ENCODE results near the gene PI4KA. TPM values are rescaled to one million over a fixed set of nuclear protein-coding genes. Genes with fewer than 3 reads are reported as not detected.

The PI4KA gene
- total and polyA plus RNA-seq, 8 donors: 22.7 to 174 (median 55.4) TPM

GRCh38 chr22:20764729-20765128, 93.9 kb downstream of the PI4KA start:
- TF ChIP-seq CTCF (IDR thresholded peaks at IDR 0.05) (no peak), EP300 (IDR thresholded peaks at IDR 0.05) (no peak), POLR2AphosphoS5 (IDR thresholded peaks at IDR 0.05) (no peak), POLR2A (IDR thresholded peaks at IDR 0.05) (no peak)
- WGBS, 5 donors: 93 to 96% (median 95%) methylated on average over 10 of the region's 10 CpGs
- intact Hi-C loops (cut with DNase I; ENCODE audit: low total_unique reads): no loop called here
- Histone ChIP-seq H3K27me3 (no peaks in the 10 kb centered on the region), H3K27ac (no peak overlapping the region), H3K36me3 (peaks cover 29 to 81% (median 76%) of the 10 kb centered on the region in 4 donors), H3K4me1 (no peaks in the 10 kb centered on the region), H3K9me3 (no peaks in the 10 kb centered on the region), H3K4me3 (no peak overlapping the region)
- no peak for DNase-seq

GRCh38 chr22:20764471-20764720, 94.2 kb downstream of the PI4KA start:
- H3K9me3 ChIP-seq: no peaks in the 10 kb centered on the region
- no peak for TF ChIP-seq POLR2AphosphoS5 (IDR thresholded peaks at IDR 0.05)
- TF ChIP-seq CTCF (IDR thresholded peaks at IDR 0.05): no peak
- TF ChIP-seq POLR2A (IDR thresholded peaks at IDR 0.05): no peak
- peaks cover 29 to 84% (median 78%) of the 10 kb centered on the region in 4 donors for H3K36me3 ChIP-seq
- no peak overlapping the region for H3K27ac ChIP-seq
- H3K4me1 ChIP-seq: no peaks in the 10 kb centered on the region
- no peak for DNase-seq
- WGBS, 5 donors: 84 to 99% (median 88%) methylated on average over 7 of the region's 7 CpGs
- no peak overlapping the region for H3K4me3 ChIP-seq
- no peaks in the 10 kb centered on the region for H3K27me3 ChIP-seq
- intact Hi-C loops (cut with DNase I; ENCODE audit: low total_unique reads): no loop called here

GRCh38 chr22:20763630-20764470, 94.8 kb downstream of the PI4KA start:
- no peaks in the 10 kb centered on the region for H3K27me3 ChIP-seq
- H3K4me1 ChIP-seq: no peaks in the 10 kb centered on the region
- no peak overlapping the region for H3K27ac ChIP-seq
- no peaks in the 10 kb centered on the region for H3K9me3 ChIP-seq
- H3K4me3 ChIP-seq: no peak overlapping the region
- 76 to 95% (median 83%) methylated on average over 11 to 13 of the region's 13 CpGs for WGBS, 5 donors
- intact Hi-C loops (cut with DNase I; ENCODE audit: low total_unique reads): no loop called here
- no peak for TF ChIP-seq POLR2AphosphoS5 (IDR thresholded peaks at IDR 0.05)
- no peak for TF ChIP-seq POLR2A (IDR thresholded peaks at IDR 0.05)
- TF ChIP-seq CTCF (IDR thresholded peaks at IDR 0.05): no peak
- no peak for TF ChIP-seq EP300 (IDR thresholded peaks at IDR 0.05)
- DNase-seq: no peak
- H3K36me3 ChIP-seq: peaks cover 30 to 83% (median 82%) of the 10 kb centered on the region in 4 donors

GRCh38 chr22:20762233-20762796, 96.3 kb downstream of the PI4KA start:
- Histone ChIP-seq H3K36me3 (peaks cover 34 to 90% (median 88%) of the 10 kb centered on the region in 4 donors), H3K9me3 (no peaks in the 10 kb centered on the region), H3K4me1 (no peaks in the 10 kb centered on the region), H3K4me3 (no peak overlapping the region), H3K27me3 (no peaks in the 10 kb centered on the region), H3K27ac (no peak overlapping the region)
- intact Hi-C loops (cut with DNase I; ENCODE audit: low total_unique reads): no loop called here
- no peak for DNase-seq
- 86 to 93% (median 91%) methylated on average over 7 of the region's 7 CpGs for WGBS, 5 donors
- no peak for TF ChIP-seq EP300 (IDR thresholded peaks at IDR 0.05)
- TF ChIP-seq CTCF (IDR thresholded peaks at IDR 0.05): no peak
- no peak for TF ChIP-seq POLR2A (IDR thresholded peaks at IDR 0.05)
- TF ChIP-seq POLR2AphosphoS5 (IDR thresholded peaks at IDR 0.05): no peak

All from stomach (tissue), 9 donors.